Natural killer cell (primary cell): ENCODE results near the gene GNG7. TPM values are rescaled to one million over a fixed set of nuclear protein-coding genes. Genes with fewer than 3 reads are reported as not detected.

Experiments used
- ATAC-seq, 3 donors: fragments of 150-1000 bp in 2 of 3; fragments of 200-7000 bp in 1 of 3; cut with Tn5 transposase; 1 replicate in 1 of 3; 2 replicates in 2 of 3; pipeline ENCODE4 v1.10.0; 2021; ENCODE audit warnings: mild to moderate bottlenecking in 2 of 3, moderate library complexity in 2 of 3
- DNase-seq, 2 donors: peaks; one replicate each; pipeline versions ENCODE4 v3.0.0 to v3.0.0-alpha.2; 2013 to 2021; ENCODE audit warnings: mixed read lengths in 1 of 2
- H3K27ac ChIP-seq: one replicate; pipeline ENCODE4 v1.5.1; 2013; ENCODE audit warnings: mild to moderate bottlenecking, low read length
- H3K27me3 ChIP-seq: one replicate; pipeline ENCODE4 v1.6.1; 2013; ENCODE audit warnings: low read length; ENCODE audit not compliant: control insufficient read depth, insufficient read depth
- H3K36me3 ChIP-seq: one replicate; pipeline ENCODE4 v1.6.1; 2013; ENCODE audit warnings: low read length; ENCODE audit not compliant: control insufficient read depth, insufficient read depth
- H3K4me1 ChIP-seq: one replicate; pipeline ENCODE4 v1.6.1; 2013; ENCODE audit warnings: low read length; ENCODE audit not compliant: control insufficient read depth, insufficient read depth
- H3K4me3 ChIP-seq: one replicate; pipeline ENCODE4 v1.5.1; 2013; ENCODE audit warnings: low read length
- H3K9me3 ChIP-seq: one replicate; pipeline ENCODE4 v1.6.1; 2013; ENCODE audit warnings: low read length; ENCODE audit not compliant: control insufficient read depth, insufficient read depth
- H3K27ac Mint-ChIP-seq, 2 donors: one replicate each; pipeline ENCODE4 v1.8.0; 2022; ENCODE audit warnings: mild to moderate bottlenecking in 2 of 2, mixed read lengths in 2 of 2, moderate library complexity in 1 of 2
- H3K27me3 Mint-ChIP-seq, 2 donors: one replicate each; pipeline ENCODE4 v1.8.0; 2022; ENCODE audit warnings: low read depth in 2 of 2, mixed read lengths in 2 of 2
- H3K36me3 Mint-ChIP-seq: one replicate; pipeline ENCODE4 v1.8.0; 2022; ENCODE audit warnings: mixed read lengths
- H3K4me1 Mint-ChIP-seq, 2 donors: one replicate each; pipeline ENCODE4 v1.8.0; 2022; ENCODE audit warnings: mixed read lengths in 2 of 2
- H3K4me3 Mint-ChIP-seq: one replicate; pipeline ENCODE4 v1.8.0; 2022; ENCODE audit warnings: mild to moderate bottlenecking, moderate library complexity, mixed read lengths
- H3K9me3 Mint-ChIP-seq, 2 donors: one replicate each; pipeline ENCODE4 v1.8.0; 2022; ENCODE audit warnings: mixed read lengths in 2 of 2
- WGBS: methylation state at CpG from one replicate; pipeline ENCODE4 v1.1.7; 2013; ENCODE audit warnings: missing lambda C conversion rate; ENCODE audit not compliant: insufficient coverage; 5-methylcytosine and 5-hydroxymethylcytosine counted together
- intact Hi-C: fragments of 100-400 bp; cut with micrococcal nuclease; formaldehyde crosslinking; loops from one replicate; pipeline ENCODE4 v1.14.2; 2022
- total RNA-seq, 4 donors: library from RNA; stranded (reverse); fragments of 120-200 nt in 1 of 4; gene quantifications; one replicate each; pipeline versions ENCODE4 v1.2.3 to v1.2.4, GENCODE V29; 2013 to 2022
- TF ChIP-seq, protein P1 (sequence below): fragments of 200-600 bp; IDR thresholded peaks from one replicate; pipeline ENCODE4 v1.8.0; 2022; ENCODE audit warnings: antibody characterized with exemption

GNG7 gene
- total RNA-seq, 3 donors from 2014 or later (not counting 1 experiment from before 2014, with no cell fraction given), result 0.75 to 4.8 (median 1.5) TPM

- Histone ChIP-seq H3K4me3 (no peak overlapping the region), H3K9me3 (peaks cover 12% of the 10 kb centered on the region), H3K4me1 (peaks cover 58% of the 10 kb centered on the region), H3K36me3 (no peaks in the 10 kb centered on the region), H3K27me3 (no peaks in the 10 kb centered on the region), H3K27ac (peak overlapping the region; percentile 87)
- H3K27me3 Mint-ChIP-seq, result no peaks in the 10 kb centered on the region
- peak overlapping the region; percentile 93 to 94 for H3K27ac Mint-ChIP-seq
- TF ChIP-seq, protein P1, sequence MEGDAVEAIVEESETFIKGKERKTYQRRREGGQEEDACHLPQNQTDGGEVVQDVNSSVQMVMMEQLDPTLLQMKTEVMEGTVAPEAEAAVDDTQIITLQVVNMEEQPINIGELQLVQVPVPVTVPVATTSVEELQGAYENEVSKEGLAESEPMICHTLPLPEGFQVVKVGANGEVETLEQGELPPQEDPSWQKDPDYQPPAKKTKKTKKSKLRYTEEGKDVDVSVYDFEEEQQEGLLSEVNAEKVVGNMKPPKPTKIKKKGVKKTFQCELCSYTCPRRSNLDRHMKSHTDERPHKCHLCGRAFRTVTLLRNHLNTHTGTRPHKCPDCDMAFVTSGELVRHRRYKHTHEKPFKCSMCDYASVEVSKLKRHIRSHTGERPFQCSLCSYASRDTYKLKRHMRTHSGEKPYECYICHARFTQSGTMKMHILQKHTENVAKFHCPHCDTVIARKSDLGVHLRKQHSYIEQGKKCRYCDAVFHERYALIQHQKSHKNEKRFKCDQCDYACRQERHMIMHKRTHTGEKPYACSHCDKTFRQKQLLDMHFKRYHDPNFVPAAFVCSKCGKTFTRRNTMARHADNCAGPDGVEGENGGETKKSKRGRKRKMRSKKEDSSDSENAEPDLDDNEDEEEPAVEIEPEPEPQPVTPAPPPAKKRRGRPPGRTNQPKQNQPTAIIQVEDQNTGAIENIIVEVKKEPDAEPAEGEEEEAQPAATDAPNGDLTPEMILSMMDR, result no peak
- no peaks in the 10 kb centered on the region for H3K9me3 Mint-ChIP-seq
- no peaks in the 10 kb centered on the region for H3K36me3 Mint-ChIP-seq
- 65% methylated on average over 4 of the region's 4 CpGs for WGBS
- peak; percentile 32 to 45 for DNase-seq
- H3K4me1 Mint-ChIP-seq, result peaks cover 49 to 52% of the 10 kb centered on the region in 2 donors
- peak overlapping the region; percentile 57 for H3K4me3 Mint-ChIP-seq
- ATAC-seq, result peak; percentile 61 to 74 (median 73)
- intact Hi-C loops, result no loop called here
Observed at GRCh38 chr19:2631213-2631821, 71.2 kb downstream of the GNG7 start.

- H3K27me3 ChIP-seq, result no peaks in the 10 kb centered on the region
- WGBS, result 96% methylated on average over 6 of the region's 6 CpGs
- H3K9me3 ChIP-seq, result peaks cover 12% of the 10 kb centered on the region
- H3K27ac ChIP-seq, result peak overlapping the region; percentile 87
- ATAC-seq, result no peak
- Mint-ChIP-seq H3K9me3 (no peaks in the 10 kb centered on the region), H3K36me3 (no peaks in the 10 kb centered on the region), H3K4me1 (peaks cover 49 to 55% of the 10 kb centered on the region in 2 donors), H3K27ac (peak overlapping the region; percentile 93 to 94), H3K27me3 (no peaks in the 10 kb centered on the region), H3K4me3 (peak overlapping the region; percentile 77)
- intact Hi-C loops, result no loop called here
- H3K4me3 ChIP-seq, result no peak overlapping the region
- peaks cover 60% of the 10 kb centered on the region for H3K4me1 ChIP-seq
- TF ChIP-seq, protein P1, result no peak
- no peaks in the 10 kb centered on the region for H3K36me3 ChIP-seq
- DNase-seq, result no peak
Observed at GRCh38 chr19:2630352-2631001, 72.0 kb downstream of the GNG7 start.

- no peaks in the 10 kb centered on the region for H3K9me3 Mint-ChIP-seq
- peak; percentile 69 to 84 (median 82) for ATAC-seq
- DNase-seq, result peak in 1 of 2 donors; percentile 65
- no peaks in the 10 kb centered on the region for H3K36me3 Mint-ChIP-seq
- WGBS, result 67% methylated on average over 16 of the region's 16 CpGs
- peak overlapping the region; percentile 93 to 94 for H3K27ac Mint-ChIP-seq
- no peaks in the 10 kb centered on the region for H3K27me3 ChIP-seq
- H3K9me3 ChIP-seq, result peaks cover 12% of the 10 kb centered on the region
- H3K4me3 Mint-ChIP-seq, result peak overlapping the region; percentile 77
- H3K27ac ChIP-seq, result peak overlapping the region; percentile 87
- TF ChIP-seq, protein P1, result no peak
- H3K4me1 Mint-ChIP-seq, result peaks cover 49 to 58% of the 10 kb centered on the region in 2 donors
- intact Hi-C loops, result loop anchor here (1.0 to 10.0 kb wide), 2 partner anchors 8 to 465 kb away; partner anchors contain the start of gene DOT1L
- no peaks in the 10 kb centered on the region for H3K27me3 Mint-ChIP-seq
- no peaks in the 10 kb centered on the region for H3K36me3 ChIP-seq
- H3K4me3 ChIP-seq, result no peak overlapping the region
- H3K4me1 ChIP-seq, result peaks cover 67% of the 10 kb centered on the region
Observed at GRCh38 chr19:2629491-2630351, 72.8 kb downstream of the GNG7 start.
